B cell (primary cell): ENCODE data around the gene MYO16. TPM values are rescaled to one million over a fixed set of nuclear protein-coding genes. Genes with fewer than 3 reads are reported as not detected.
A peak's percentile ranks its signal among the peaks of the same experiment; 100 is the strongest.

Experiments used
- ATAC-seq: fragments of 200-7000 bp; cut with Tn5 transposase; one replicate; pipeline ENCODE4 v1.10.0; 2021; ENCODE audit warnings: low read depth, mild to moderate bottlenecking, moderate number of reproducible peaks, moderate library complexity
- CTCF ChIA-PET: fragments of 350-600 bp; sonication (Branson Sonifier 250); formaldehyde crosslinking; loops from one replicate; lab custom pipeline; 2021; ENCODE audit warnings: antibody characterized with exemption, inconsistent platforms; lab: Charles Lee
- POLR2A ChIA-PET: fragments of 350-600 bp; sonication (Branson Sonifier 250); formaldehyde crosslinking; loops from one replicate; lab custom pipeline; 2021; ENCODE audit warnings: antibody characterized with exemption; lab: Charles Lee
- DNase-seq: peaks from one replicate; pipeline ENCODE4 v3.0.0; 2013
- H2AFZ ChIP-seq: 2 replicates; pipeline ENCODE4 v1.6.1; 2012; ENCODE audit warnings: mild to moderate bottlenecking, low read depth, low read length; ENCODE audit not compliant: insufficient read depth, poor library complexity, severe bottlenecking
- H3K27ac ChIP-seq, 2 donors: 1 replicate in 1 of 2; 2 replicates in 1 of 2; pipeline ENCODE4 v1.5.1; 2012 to 2013; ENCODE audit warnings: low read length in 2 of 2, mild to moderate bottlenecking in 2 of 2, moderate library complexity in 1 of 2
- H3K27me3 ChIP-seq, 4 experiments: fragments of 200-600 bp in 1 of 4; sonication (generic) in 1 of 4; replicated peaks in 1 of 4; 1 replicate in 2 of 4; 2 replicates in 2 of 4; pipeline versions ENCODE4 v1.6.1 to v1.7.0; 2013 to 2016; ENCODE audit warnings: low read length in 3 of 4, mild to moderate bottlenecking in 2 of 4, mixed read lengths in 1 of 4, moderate library complexity in 1 of 4; ENCODE audit not compliant: insufficient read depth in 4 of 4, control insufficient read depth in 3 of 4; ENCODE audit errors: control extremely low read depth in 1 of 4
- H3K36me3 ChIP-seq, 2 experiments: replicated peaks in 1 of 2; 1 replicate in 1 of 2; 2 replicates in 1 of 2; pipeline versions ENCODE4 v1.6.1 to v1.7.1; 2013; ENCODE audit warnings: low read length in 1 of 2; ENCODE audit not compliant: insufficient read depth in 2 of 2, control insufficient read depth in 1 of 2; ENCODE audit errors: control extremely low read depth in 1 of 2, extremely low read depth in 1 of 2
- H3K4me1 ChIP-seq, 2 donors: fragments of 200-600 bp in 1 of 2; sonication (generic) in 1 of 2; 1 replicate in 1 of 2; 2 replicates in 1 of 2; pipeline versions ENCODE4 v1.5.1 to v1.6.1; 2013 to 2017; ENCODE audit warnings: low read length in 2 of 2; ENCODE audit not compliant: control insufficient read depth in 2 of 2, insufficient read depth in 2 of 2
- H3K4me2 ChIP-seq: replicated peaks from 2 replicates; pipeline ENCODE3; 2012; ENCODE audit warnings: mild to moderate bottlenecking, low read depth, low read length; ENCODE audit not compliant: poor library complexity, severe bottlenecking
- H3K4me3 ChIP-seq, 5 experiments: fragments of 200-600 bp in 1 of 5; sonication (generic) in 1 of 5; 1 replicate in 3 of 5; 2 replicates in 2 of 5; pipeline versions ENCODE4 v1.5.1 to v1.7.0; 2011 to 2016; ENCODE audit warnings: low read length in 4 of 5, mild to moderate bottlenecking in 4 of 5, low read depth in 2 of 5, control low read depth in 1 of 5, moderate library complexity in 1 of 5; ENCODE audit not compliant: insufficient read depth in 1 of 5; ENCODE audit errors: control extremely low read depth in 1 of 5, extremely low read depth in 1 of 5
- H3K79me2 ChIP-seq: fragments of 200-600 bp; sonication (generic); one replicate; pipeline ENCODE4 v1.6.0; 2016; ENCODE audit warnings: low read length; ENCODE audit not compliant: control insufficient read depth, insufficient read depth
- H3K9ac ChIP-seq: fragments of 200-600 bp; sonication (generic); 2 replicates; pipeline ENCODE4 v1.6.1; 2017; ENCODE audit warnings: mild to moderate bottlenecking, low read length, moderate library complexity
- H3K9me3 ChIP-seq, 3 donors: one replicate each; pipeline versions ENCODE4 v1.6.1 to v1.7.1; 2013; ENCODE audit warnings: low read length in 2 of 3; ENCODE audit not compliant: control insufficient read depth in 2 of 3, insufficient read depth in 1 of 3; ENCODE audit errors: control extremely low read depth in 1 of 3
- H4K20me1 ChIP-seq: 2 replicates; pipeline ENCODE4 v1.6.0; 2012; ENCODE audit warnings: mild to moderate bottlenecking, low read length; ENCODE audit not compliant: insufficient read depth, control insufficient read depth, poor library complexity, severe bottlenecking
- H3K27ac Mint-ChIP-seq: one replicate; pipeline ENCODE4 v1.8.0; 2021; ENCODE audit warnings: mixed read lengths
- H3K27me3 Mint-ChIP-seq: one replicate; pipeline ENCODE4 v1.8.0; 2021; ENCODE audit warnings: mixed read lengths
- H3K4me1 Mint-ChIP-seq: one replicate; pipeline ENCODE4 v1.8.0; 2021; ENCODE audit warnings: mixed read lengths
- H3K4me3 Mint-ChIP-seq: one replicate; pipeline ENCODE4 v1.8.0; 2021; ENCODE audit warnings: mixed read lengths
- H3K9me3 Mint-ChIP-seq: one replicate; pipeline ENCODE4 v1.8.0; 2022; ENCODE audit warnings: mixed read lengths; ENCODE audit not compliant: insufficient read depth
- CTCF ChIP-seq: fragments of 200-600 bp; IDR thresholded peaks from one replicate; pipeline ENCODE4 v1.8.0; 2022; ENCODE audit warnings: antibody characterized with exemption, mild to moderate bottlenecking
- EZH2 ChIP-seq: IDR thresholded peaks from 2 replicates; pipeline ENCODE4 v1.6.1; 2012; ENCODE audit warnings: borderline replicate concordance, low read depth, mild to moderate bottlenecking, moderate library complexity, low read length; ENCODE audit not compliant: insufficient read depth, poor library complexity, severe bottlenecking
- WGBS: methylation state at CpG from one replicate; pipeline ENCODE4 v1.1.5; 2013; ENCODE audit warnings: missing lambda C conversion rate; ENCODE audit not compliant: insufficient coverage; 5-methylcytosine and 5-hydroxymethylcytosine counted together
- intact Hi-C: fragments of 100-400 bp; cut with micrococcal nuclease; formaldehyde crosslinking; loops from one replicate; pipeline ENCODE4 v1.10.0; 2022
- polyA plus RNA-seq: library from polyadenylated mRNA; depleted of rRNA; stranded (reverse); fragments of >200 nt; gene quantifications from 2 replicates; pipeline ENCODE4 v1.2.3, GENCODE V29; 2012
- total RNA-seq, 2 donors: library from RNA; stranded (reverse); fragments of 120-200 nt in 1 of 2; gene quantifications; 1 replicate in 1 of 2; 2 replicates in 1 of 2; pipeline versions ENCODE4 v1.2.3 to v1.2.4, GENCODE V29; 2013 to 2022

Gene MYO16
- total and polyA plus RNA-seq, 2 donors (not counting 1 experiment from before 2014, with no cell fraction given), result not detected

- no peak for ATAC-seq
- H3K27me3 Mint-ChIP-seq, result peaks cover 15% of the 10 kb centered on the region
- Histone ChIP-seq H3K4me1 (no peaks in the 10 kb centered on the region), H3K9ac (no peak overlapping the region), H4K20me1 (no peaks in the 10 kb centered on the region), H3K4me2 (no peak overlapping the region), H3K9me3 (no peaks in the 10 kb centered on the region), H3K36me3 (no peaks in the 10 kb centered on the region), H2AFZ (peak overlapping the region; percentile 14), H3K4me3 (no peak overlapping the region), H3K79me2 (no peaks in the 10 kb centered on the region), H3K27me3 (peaks cover 0 to 4% (median 0%) of the 10 kb centered on the region in 4 experiments), H3K27ac (no peak overlapping the region)
- POLR2A ChIA-PET, result no interaction called here
- intact Hi-C loops, result no loop called here
- TF ChIP-seq EZH2 (no peak), CTCF (no peak)
- peaks cover 2% of the 10 kb centered on the region for H3K4me1 Mint-ChIP-seq
- peak overlapping the region; percentile 1 for H3K4me3 Mint-ChIP-seq
- CTCF ChIA-PET, result interaction anchor here (2.9 kb wide), 1 partner anchor 18 kb away, joined by 9 read pairs; no protein-coding TSS in a partner anchor
- H3K27ac Mint-ChIP-seq, result no peak overlapping the region
- H3K9me3 Mint-ChIP-seq, result no peaks in the 10 kb centered on the region
- DNase-seq, result no peak
- WGBS, result 6% methylated on average over 7 of the region's 8 CpGs
These were observed 268.5 kb downstream of the MYO16 start for GRCh38 chr13:108897955-108898354.

GRCh38 chr13:108902405-108903155 lies 273.2 kb downstream of the MYO16 start:
- POLR2A ChIA-PET, result no interaction called here
- 80% methylated on average over 4 of the region's 7 CpGs for WGBS
- peaks cover 0 to 2% (median 0%) of the 10 kb centered on the region in 4 experiments for H3K27me3 ChIP-seq
- H3K4me1 Mint-ChIP-seq, result peaks cover 2% of the 10 kb centered on the region
- H3K4me3 ChIP-seq, result no peak overlapping the region
- no peak overlapping the region for H3K4me2 ChIP-seq
- no peak overlapping the region for H3K27ac ChIP-seq
- ATAC-seq (no peak), DNase-seq (no peak)
- no peak overlapping the region for H3K27ac Mint-ChIP-seq
- no peaks in the 10 kb centered on the region for H3K79me2 ChIP-seq
- intact Hi-C loops, result no loop called here
- no peaks in the 10 kb centered on the region for H3K4me1 ChIP-seq
- no peak overlapping the region for H2AFZ ChIP-seq
- H3K9ac ChIP-seq, result no peak overlapping the region
- H4K20me1 ChIP-seq, result no peaks in the 10 kb centered on the region
- CTCF ChIA-PET, result no interaction called here
- no peak overlapping the region for H3K4me3 Mint-ChIP-seq
- TF ChIP-seq EZH2 (no peak), CTCF (no peak)
- no peaks in the 10 kb centered on the region for H3K9me3 Mint-ChIP-seq
- peaks cover 5% of the 10 kb centered on the region for H3K27me3 Mint-ChIP-seq
- H3K9me3 ChIP-seq, result no peaks in the 10 kb centered on the region
- no peaks in the 10 kb centered on the region for H3K36me3 ChIP-seq
